Neuronal stem cell (in vitro differentiated cells): ENCODE results near the gene CEP20.
A peak's percentile ranks its signal among the peaks of the same experiment; 100 is the strongest.

ENCODE experiments used
- DNase-seq: peaks from one replicate; pipeline ENCODE4 v3.0.0-alpha.2; 2013; ENCODE audit warnings: low spot score
- H2AFZ ChIP-seq: one replicate; pipeline ENCODE4 v1.6.1; 2013; ENCODE audit warnings: mild to moderate bottlenecking, low read length, inconsistent platforms
- H2AK5ac ChIP-seq: 2 replicates; pipeline ENCODE4 v1.6.1; 2013; ENCODE audit warnings: low read depth, mild to moderate bottlenecking, inconsistent platforms, low read length, moderate library complexity, mixed read lengths
- H2BK120ac ChIP-seq: 2 replicates; pipeline ENCODE4 v1.6.1; 2013; ENCODE audit warnings: low read depth, mild to moderate bottlenecking, inconsistent platforms, low read length, moderate library complexity, mixed read lengths
- H2BK12ac ChIP-seq: one replicate; pipeline ENCODE4 v1.6.1; 2013; ENCODE audit warnings: low read length, inconsistent platforms
- H2BK15ac ChIP-seq: 2 replicates; pipeline ENCODE4 v1.6.1; 2013; ENCODE audit warnings: mild to moderate bottlenecking, low read length, inconsistent platforms, mixed read lengths
- H2BK5ac ChIP-seq: one replicate; pipeline ENCODE4 v1.6.1; 2013; ENCODE audit warnings: inconsistent platforms, mild to moderate bottlenecking, low read length, moderate library complexity
- H3K14ac ChIP-seq: one replicate; pipeline ENCODE4 v1.6.1; 2013; ENCODE audit warnings: low read length, inconsistent platforms
- H3K18ac ChIP-seq: 2 replicates; pipeline ENCODE4 v1.6.1; 2013; ENCODE audit warnings: low read length, inconsistent platforms
- H3K23ac ChIP-seq: 2 replicates; pipeline ENCODE4 v1.6.1; 2013; ENCODE audit warnings: low read depth, mild to moderate bottlenecking, mixed read lengths, low read length, inconsistent platforms; ENCODE audit not compliant: poor library complexity
- H3K27ac ChIP-seq: replicated peaks from 3 replicates; pipeline ENCODE4 v1.5.1; 2013; ENCODE audit warnings: low read length, inconsistent platforms
- H3K27me3 ChIP-seq, 3 experiments: 2 replicates each; pipeline ENCODE4 v1.6.1; 2013; ENCODE audit warnings: low read length in 3 of 3, mild to moderate bottlenecking in 2 of 3, inconsistent platforms in 1 of 3, low read depth in 1 of 3, mixed read lengths in 1 of 3, moderate library complexity in 1 of 3; ENCODE audit not compliant: control insufficient read depth in 3 of 3, insufficient read depth in 3 of 3
- H3K36me3 ChIP-seq, 2 donors: replicated peaks in 1 of 2; 2 replicates each; pipeline ENCODE4 v1.6.1; 2013; ENCODE audit warnings: low read length in 2 of 2; ENCODE audit not compliant: control insufficient read depth in 2 of 2, insufficient read depth in 2 of 2
- H3K4ac ChIP-seq: 2 replicates; pipeline ENCODE4 v1.6.1; 2013; ENCODE audit warnings: inconsistent platforms, mild to moderate bottlenecking, low read length, moderate library complexity
- H3K4me1 ChIP-seq, 2 donors: 1 replicate in 1 of 2; 2 replicates in 1 of 2; pipeline ENCODE4 v1.6.1; 2013; ENCODE audit warnings: low read length in 2 of 2, low read depth in 1 of 2; ENCODE audit not compliant: control insufficient read depth in 2 of 2, insufficient read depth in 1 of 2
- H3K4me2 ChIP-seq: one replicate; pipeline ENCODE4 v1.6.1; 2013; ENCODE audit warnings: mild to moderate bottlenecking, low read length, inconsistent platforms; ENCODE audit not compliant: insufficient read depth, poor library complexity, severe bottlenecking
- H3K4me3 ChIP-seq, 2 donors: 2 replicates each; pipeline ENCODE4 v1.5.1; 2013; ENCODE audit warnings: low read length in 2 of 2, mild to moderate bottlenecking in 2 of 2, inconsistent platforms in 1 of 2, moderate library complexity in 1 of 2
- H3K79me1 ChIP-seq: one replicate; pipeline ENCODE4 v1.6.1; 2013; ENCODE audit warnings: low read depth, mild to moderate bottlenecking, inconsistent platforms, low read length, moderate library complexity
- H3K9ac ChIP-seq: one replicate; pipeline ENCODE4 v1.6.1; 2013; ENCODE audit warnings: mild to moderate bottlenecking, low read depth, low read length, inconsistent platforms; ENCODE audit not compliant: poor library complexity
- H3K9me3 ChIP-seq, 2 donors: replicated peaks in 1 of 2; 2 replicates each; pipeline versions ENCODE3 to v1.6.1; 2013; ENCODE audit warnings: low read length in 2 of 2, mild to moderate bottlenecking in 2 of 2, inconsistent platforms in 1 of 2, low read depth in 1 of 2, mixed read lengths in 1 of 2, moderate library complexity in 1 of 2; ENCODE audit not compliant: control insufficient read depth in 2 of 2, insufficient read depth in 1 of 2
- H4K8ac ChIP-seq: one replicate; pipeline ENCODE4 v1.6.1; 2013; ENCODE audit warnings: low read depth, mild to moderate bottlenecking, inconsistent platforms, low read length, moderate library complexity
- H4K91ac ChIP-seq: one replicate; pipeline ENCODE4 v1.6.1; 2013; ENCODE audit warnings: low read length, low read depth, mild to moderate bottlenecking, inconsistent platforms; ENCODE audit not compliant: poor library complexity
- WGBS, 2 donors: extraction: QIAGEN DNeasy Blood & Tissue Kit; methylation state at CpG; one replicate each; pipeline ENCODE4 v1.1.7; 2013; ENCODE audit warnings: missing lambda C conversion rate in 2 of 2, mixed read lengths in 1 of 2; ENCODE audit not compliant: insufficient read length in 2 of 2, insufficient replicate concordance in 1 of 2; ENCODE audit errors: extremely low coverage in 2 of 2; 5-methylcytosine and 5-hydroxymethylcytosine counted together

Gene CEP20

GRCh38 chr16:15861996-15862395 is 26.4 kb downstream of the CEP20 start:
- Histone ChIP-seq H2BK5ac (no peak overlapping the region), H3K14ac (no peak overlapping the region), H4K8ac (no peak overlapping the region), H3K36me3 (peaks cover 0 to 20% of the 10 kb centered on the region in 2 donors), H3K18ac (no peak overlapping the region), H3K23ac (no peak overlapping the region), H2AK5ac (no peak overlapping the region), H3K27me3 (peaks cover 2 to 32% (median 17%) of the 10 kb centered on the region in 3 experiments), H3K79me1 (no peaks in the 10 kb centered on the region), H2AFZ (no peak overlapping the region), H3K4ac (no peak overlapping the region), H4K91ac (no peak overlapping the region), H3K27ac (no peak overlapping the region), H2BK15ac (no peak overlapping the region), H2BK12ac (no peak overlapping the region), H3K9ac (no peak overlapping the region), H3K4me2 (no peak overlapping the region), H3K9me3 (no peaks in the 10 kb centered on the region), H3K4me3 (no peak overlapping the region), H2BK120ac (no peak overlapping the region), H3K4me1 (peaks cover 2 to 6% of the 10 kb centered on the region in 2 donors)
- DNase-seq: no peak
- WGBS, 2 donors: no CpG with 5 or more reads among the region's 3 CpGs

GRCh38 chr16:15858921-15859668 is 29.3 kb downstream of the CEP20 start:
- Histone ChIP-seq H3K18ac (no peak overlapping the region), H4K91ac (no peak overlapping the region), H3K23ac (no peak overlapping the region), H2AFZ (no peak overlapping the region), H3K9me3 (no peaks in the 10 kb centered on the region), H2BK15ac (no peak overlapping the region), H2BK12ac (no peak overlapping the region), H2AK5ac (no peak overlapping the region), H3K4me3 (no peak overlapping the region), H3K4me2 (no peak overlapping the region), H3K4me1 (peaks cover 2 to 7% of the 10 kb centered on the region in 2 donors), H2BK5ac (no peak overlapping the region), H4K8ac (no peak overlapping the region), H3K9ac (no peak overlapping the region), H3K4ac (no peak overlapping the region), H3K79me1 (no peaks in the 10 kb centered on the region), H3K27me3 (peaks cover 3 to 61% (median 35%) of the 10 kb centered on the region in 3 experiments), H3K36me3 (no peaks in the 10 kb centered on the region), H2BK120ac (no peak overlapping the region), H3K27ac (no peak overlapping the region), H3K14ac (no peak overlapping the region)
- WGBS, 2 donors: no CpG with 5 or more reads among the region's 12 CpGs
- DNase-seq: no peak

- no peaks in the 10 kb centered on the region for H3K36me3 ChIP-seq
- DNase-seq: peak; percentile 9
- peaks cover 3 to 68% (median 36%) of the 10 kb centered on the region in 3 experiments for H3K27me3 ChIP-seq
- H2BK12ac ChIP-seq: no peak overlapping the region
- H3K4ac ChIP-seq: no peak overlapping the region
- peak overlapping the region; percentile 32 to 79 for H3K4me3 ChIP-seq
- H4K8ac ChIP-seq: no peak overlapping the region
- H3K79me1 ChIP-seq: no peaks in the 10 kb centered on the region
- peak overlapping the region; percentile 91 for H2AFZ ChIP-seq
- H3K23ac ChIP-seq: no peak overlapping the region
- no peak overlapping the region for H2BK120ac ChIP-seq
- H4K91ac ChIP-seq: no peak overlapping the region
- H3K18ac ChIP-seq: peak overlapping the region; percentile 76
- peak overlapping the region; percentile 71 for H2BK15ac ChIP-seq
- peak overlapping the region; percentile 77 for H2BK5ac ChIP-seq
- peak overlapping the region; percentile 15 for H3K9ac ChIP-seq
- H2AK5ac ChIP-seq: no peak overlapping the region
- H3K14ac ChIP-seq: no peak overlapping the region
- WGBS, 2 donors: no CpG with 5 or more reads among the region's 55 CpGs
- no peaks in the 10 kb centered on the region for H3K9me3 ChIP-seq
- H3K4me2 ChIP-seq: peak overlapping the region; percentile 92
- no peak overlapping the region for H3K27ac ChIP-seq
- peaks cover 2 to 7% of the 10 kb centered on the region in 2 donors for H3K4me1 ChIP-seq
These were observed 30.5 kb downstream of the CEP20 start for GRCh38 chr16:15857724-15858560.
